HG03457 (cell line): ENCODE measurements around the gene SAC3D1.
"Not testable (repeated sequence)": the region's sequence is repeated elsewhere in the genome, so short reads cannot be mapped to it uniquely, and the experiment has no call there.

ENCODE experiments used
- ATAC-seq: cut with Tn5 transposase; IDR thresholded peaks from one replicate; pipeline ENCODE4 v1.9.1; 2021; ENCODE audit warnings: moderate number of reproducible peaks; ENCODE audit not compliant: unreplicated experiment

Gene SAC3D1

DNA sequence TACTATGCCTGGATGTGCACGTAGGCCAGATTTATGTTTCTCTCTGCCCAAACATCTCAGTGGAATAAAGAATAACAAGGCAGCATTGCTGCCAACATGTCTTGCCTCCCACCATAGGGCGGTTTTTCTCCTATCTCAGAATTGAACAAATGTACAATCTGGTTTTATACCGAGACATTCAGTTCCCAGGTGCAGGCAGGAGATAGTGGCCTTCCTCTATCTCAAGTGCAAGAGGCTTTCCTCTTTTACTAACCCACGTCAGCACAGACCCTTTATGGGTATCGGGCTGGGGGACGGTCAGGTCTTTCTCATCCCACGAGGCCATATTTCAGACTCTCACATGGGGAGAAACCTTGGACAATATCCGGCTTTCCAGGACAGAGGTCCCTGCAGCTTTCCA lies 17.5 kb upstream of the SAC3D1 start:
- ATAC-seq = not testable (repeated sequence)

DNA sequence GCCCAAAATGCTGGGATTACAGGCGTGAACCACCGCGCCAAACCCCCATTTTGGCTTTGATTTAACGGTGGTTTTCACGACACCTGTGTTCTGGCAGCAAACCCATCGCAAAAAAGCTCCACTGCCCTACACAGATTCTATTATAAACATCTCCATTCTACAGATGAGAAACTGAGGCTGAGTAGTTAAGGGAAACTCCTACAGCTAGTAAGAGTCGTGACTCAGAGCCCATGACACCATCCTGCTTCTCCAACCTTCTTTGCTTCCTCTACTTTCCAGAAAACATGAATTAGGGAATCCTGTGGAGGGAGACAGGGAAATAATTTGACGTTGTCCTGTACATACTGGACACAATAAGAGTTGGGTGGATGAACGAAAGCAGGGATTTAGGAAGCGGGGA lies 14.2 kb upstream of the SAC3D1 start:
- ATAC-seq = no peak

DNA sequence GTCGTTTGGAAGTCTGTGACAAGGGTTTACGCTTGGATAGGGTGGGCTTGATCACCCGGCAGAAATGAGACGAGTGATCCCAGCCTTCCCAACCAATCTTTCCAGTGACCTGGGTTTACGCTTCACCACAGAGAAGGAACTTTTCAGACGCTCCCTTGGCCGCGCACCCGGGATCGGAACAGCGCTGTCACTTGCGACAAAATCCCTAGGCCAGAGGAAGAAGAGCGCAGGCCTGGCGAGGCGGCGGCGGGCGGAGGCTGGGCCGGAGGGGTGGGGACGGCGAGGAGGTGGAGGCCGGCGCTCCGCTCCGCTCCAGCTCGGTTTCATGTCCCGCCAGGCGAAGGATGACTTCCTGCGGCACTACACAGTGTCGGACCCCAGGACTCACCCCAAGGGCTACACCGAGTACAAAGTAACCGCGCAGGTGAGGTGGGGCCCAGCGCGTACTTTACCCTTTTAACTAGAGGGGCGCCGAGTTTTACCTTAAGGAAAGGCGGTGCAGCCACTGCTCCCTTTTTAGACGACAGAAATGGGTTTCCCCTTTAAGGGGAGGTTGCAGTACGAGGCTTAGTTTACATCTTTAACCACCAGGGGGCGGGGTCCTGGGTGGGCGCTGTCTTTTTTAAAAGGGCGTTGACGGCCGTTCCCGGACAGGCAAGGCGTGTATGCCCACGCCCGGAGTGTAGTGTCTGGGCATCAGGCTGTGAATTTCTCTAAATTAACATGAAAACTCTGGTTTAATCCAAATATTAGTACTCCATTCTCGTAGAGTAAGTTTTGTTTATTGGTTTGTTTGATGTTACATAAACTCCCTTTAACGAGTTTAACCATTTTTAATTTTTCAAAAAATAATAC lies 13.6 kb upstream of the SAC3D1 start, which contains the start of gene SNX15:
SNX15 (plus strand) TSS at position 227 of the 855 bp plus-strand sequence; CDS start at position 326, 99 bp downstream.
- ATAC-seq = peak; percentile 66

DNA sequence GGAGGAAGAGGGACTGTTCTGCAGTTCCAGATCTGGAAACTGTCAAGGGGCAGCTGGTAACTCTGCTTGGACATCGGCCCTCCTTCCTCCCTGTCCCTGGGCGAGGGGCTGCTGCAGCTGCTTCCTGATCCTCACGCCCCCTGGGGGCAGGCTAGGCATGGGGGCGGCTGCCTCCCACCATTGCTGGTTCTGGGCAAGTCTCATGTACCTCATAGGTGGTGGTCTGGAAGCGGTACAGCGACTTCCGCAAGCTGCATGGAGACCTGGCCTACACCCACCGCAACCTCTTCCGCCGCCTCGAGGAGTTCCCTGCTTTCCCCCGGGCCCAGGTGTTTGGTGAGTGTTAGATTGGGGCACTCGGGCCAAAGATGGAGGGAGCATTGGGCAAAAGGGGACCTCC lies 8.8 kb upstream of the SAC3D1 start:
- no peak for ATAC-seq

DNA sequence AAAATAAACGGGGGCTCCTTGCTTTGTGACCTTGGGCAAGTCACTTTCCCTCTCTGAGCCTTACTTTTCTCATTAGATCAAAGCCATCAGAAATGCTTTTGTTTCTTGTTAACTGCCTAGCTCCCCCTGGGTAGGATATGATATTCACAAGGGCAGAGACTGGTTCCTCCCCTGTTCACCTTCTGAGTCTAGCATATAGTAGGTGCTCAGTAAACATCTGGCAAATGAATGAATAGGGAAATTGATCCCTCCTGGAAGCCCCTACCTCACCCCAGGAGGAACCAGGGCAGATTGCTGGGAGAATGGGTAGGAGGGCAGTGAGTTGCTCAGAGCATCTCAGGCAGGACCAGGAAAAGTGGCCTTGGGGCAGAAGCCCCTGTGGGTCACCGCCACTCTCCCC lies 6.6 kb upstream of the SAC3D1 start:
- ATAC-seq = no peak

DNA sequence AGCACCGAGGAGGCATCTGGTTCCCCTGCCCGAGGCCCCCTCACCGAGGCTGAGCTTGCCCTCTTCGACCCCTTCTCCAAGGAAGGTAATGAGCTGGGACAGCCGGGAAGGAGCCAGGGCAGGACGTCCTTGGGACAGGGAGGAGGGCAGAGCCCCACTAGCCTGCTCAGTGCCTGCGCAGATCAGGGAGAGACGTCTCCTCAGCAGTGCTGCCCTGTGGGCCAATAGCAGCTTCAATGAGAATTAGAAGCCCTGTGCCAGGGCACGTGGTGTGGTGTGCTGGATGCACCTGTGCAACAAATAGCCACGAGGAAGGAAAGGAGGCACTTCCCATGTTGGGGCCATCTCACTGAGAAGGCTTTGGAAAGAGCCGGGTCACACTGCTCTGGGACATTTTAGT lies 5.4 kb upstream of the SAC3D1 start:
- no peak for ATAC-seq

DNA sequence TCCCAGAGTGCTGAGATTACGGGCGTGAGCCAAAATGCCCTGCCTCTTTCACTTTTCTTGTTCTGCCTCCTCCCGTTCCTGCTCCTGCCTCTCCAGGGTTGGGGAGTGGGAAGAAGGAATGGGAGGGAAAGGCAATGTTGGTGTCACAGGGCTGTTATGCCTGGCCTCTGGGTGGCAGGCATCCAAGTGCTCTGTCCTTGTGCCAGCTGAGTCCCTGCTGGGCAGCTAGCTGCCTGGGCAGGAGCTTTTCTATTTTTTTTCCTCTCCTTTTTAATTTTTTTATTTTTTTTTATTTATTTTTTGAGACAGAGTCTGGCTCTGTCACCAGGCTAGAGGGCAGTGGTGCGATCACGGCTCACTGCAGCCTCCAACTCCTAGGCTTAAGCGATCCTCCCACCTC lies 4.1 kb upstream of the SAC3D1 start:
- no peak for ATAC-seq

DNA sequence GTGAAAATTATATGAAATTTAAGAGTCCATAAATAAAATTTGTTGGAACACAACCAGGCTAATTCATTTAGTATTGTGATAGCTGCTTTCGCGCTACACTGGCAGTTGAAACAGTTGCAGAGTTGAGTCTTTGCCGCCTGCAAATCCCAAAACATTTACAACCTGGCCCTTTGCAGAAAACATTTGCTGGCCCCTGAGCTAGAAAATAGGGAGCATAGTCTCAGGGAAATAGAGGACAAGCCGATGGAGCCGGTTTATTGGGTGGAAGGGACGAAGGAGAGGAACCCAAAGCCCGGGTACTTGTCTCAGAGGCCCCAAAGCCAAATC lies 527 bp upstream of the SAC3D1 start:
- ATAC-seq = no peak

DNA sequence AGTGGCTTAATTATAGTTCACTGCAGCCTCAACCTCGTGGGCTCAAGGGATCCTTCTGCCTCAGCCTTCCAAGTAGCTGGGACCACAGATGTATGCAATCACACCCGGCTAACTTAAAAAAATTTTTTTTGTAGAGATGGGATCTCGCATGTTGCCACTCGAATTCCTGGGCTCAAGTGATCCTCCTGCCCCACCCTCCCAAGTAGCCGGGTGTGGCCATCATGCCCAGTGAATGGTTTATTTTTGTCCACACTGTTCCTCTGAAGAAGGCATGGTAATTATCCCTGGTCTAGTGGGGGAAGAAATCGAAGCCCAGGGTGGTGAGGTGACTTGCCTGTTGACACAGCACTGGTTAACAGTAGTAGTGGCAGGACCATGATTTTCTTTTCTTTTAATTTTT lies 1.9 kb downstream of the SAC3D1 start:
- ATAC-seq = no peak

DNA sequence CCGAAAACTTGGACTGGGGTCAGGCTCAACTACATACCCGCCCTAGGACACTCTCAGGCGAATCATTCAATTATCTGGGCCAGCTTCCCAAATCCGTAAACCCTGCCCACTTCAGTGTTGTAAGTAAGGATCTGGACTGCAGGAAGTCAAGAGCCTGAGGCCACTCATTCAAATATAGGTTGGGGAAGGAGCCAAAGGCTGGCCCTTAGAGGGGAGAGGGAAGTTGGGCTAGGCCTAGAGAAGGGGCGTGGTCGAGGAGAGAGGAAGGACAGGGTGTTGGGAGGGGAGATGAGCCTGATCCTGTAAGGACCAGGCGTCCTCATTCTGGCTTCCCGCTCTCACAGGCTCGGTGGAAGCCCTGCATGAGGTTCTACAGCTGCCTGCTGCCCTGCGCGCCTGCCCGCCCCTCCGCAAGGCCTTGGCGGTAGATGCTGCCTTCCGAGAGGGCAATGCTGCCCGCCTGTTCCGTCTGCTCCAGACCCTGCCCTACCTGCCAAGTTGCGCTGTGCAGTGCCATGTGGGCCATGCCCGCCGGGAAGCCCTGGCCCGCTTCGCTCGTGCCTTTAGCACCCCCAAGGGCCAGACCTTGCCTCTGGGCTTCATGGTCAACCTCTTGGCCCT lies 3.0 kb downstream of the SAC3D1 start:
- no peak for ATAC-seq

DNA sequence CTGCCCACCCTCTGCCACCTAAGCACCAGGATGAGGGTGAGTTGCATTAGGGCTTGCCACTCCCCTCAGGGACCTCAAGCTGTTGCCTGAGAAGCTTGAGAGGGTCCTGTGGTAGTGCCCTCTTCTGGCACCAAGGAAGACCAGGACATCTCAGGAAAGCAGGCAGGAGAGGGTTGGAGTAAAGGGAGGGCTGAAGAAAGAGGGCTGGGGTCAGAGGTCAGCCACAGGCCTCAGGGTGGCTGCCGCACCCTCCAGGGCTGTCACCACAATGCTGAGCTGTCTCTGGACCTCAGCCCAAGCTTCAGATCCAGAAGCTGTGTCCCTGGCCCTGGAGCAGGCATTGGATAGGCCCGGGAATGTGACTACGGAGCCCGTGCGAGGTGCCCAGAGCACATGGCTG lies 4.1 kb downstream of the SAC3D1 start:
- ATAC-seq = no peak

DNA sequence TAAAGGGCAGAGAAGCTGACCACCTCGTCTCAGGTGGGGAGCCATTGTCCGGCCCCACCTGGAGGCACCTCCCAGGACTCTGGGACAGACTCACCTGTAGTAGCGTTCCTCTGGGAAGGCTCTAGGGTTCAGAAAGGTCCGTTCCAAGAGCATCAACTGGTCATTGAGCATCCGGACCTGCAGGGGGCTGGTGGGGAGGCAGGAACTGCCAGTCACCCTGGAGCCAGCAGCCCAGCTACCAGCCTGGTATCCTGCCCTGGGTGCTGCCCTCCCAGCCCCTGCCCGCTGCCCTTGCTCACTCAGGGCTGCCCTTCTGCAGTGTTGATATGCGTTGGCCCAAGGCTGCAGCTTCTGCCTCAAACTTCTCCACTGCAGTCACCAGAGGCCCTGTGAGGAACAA lies 4.7 kb downstream of the SAC3D1 start:
- ATAC-seq = no peak

DNA sequence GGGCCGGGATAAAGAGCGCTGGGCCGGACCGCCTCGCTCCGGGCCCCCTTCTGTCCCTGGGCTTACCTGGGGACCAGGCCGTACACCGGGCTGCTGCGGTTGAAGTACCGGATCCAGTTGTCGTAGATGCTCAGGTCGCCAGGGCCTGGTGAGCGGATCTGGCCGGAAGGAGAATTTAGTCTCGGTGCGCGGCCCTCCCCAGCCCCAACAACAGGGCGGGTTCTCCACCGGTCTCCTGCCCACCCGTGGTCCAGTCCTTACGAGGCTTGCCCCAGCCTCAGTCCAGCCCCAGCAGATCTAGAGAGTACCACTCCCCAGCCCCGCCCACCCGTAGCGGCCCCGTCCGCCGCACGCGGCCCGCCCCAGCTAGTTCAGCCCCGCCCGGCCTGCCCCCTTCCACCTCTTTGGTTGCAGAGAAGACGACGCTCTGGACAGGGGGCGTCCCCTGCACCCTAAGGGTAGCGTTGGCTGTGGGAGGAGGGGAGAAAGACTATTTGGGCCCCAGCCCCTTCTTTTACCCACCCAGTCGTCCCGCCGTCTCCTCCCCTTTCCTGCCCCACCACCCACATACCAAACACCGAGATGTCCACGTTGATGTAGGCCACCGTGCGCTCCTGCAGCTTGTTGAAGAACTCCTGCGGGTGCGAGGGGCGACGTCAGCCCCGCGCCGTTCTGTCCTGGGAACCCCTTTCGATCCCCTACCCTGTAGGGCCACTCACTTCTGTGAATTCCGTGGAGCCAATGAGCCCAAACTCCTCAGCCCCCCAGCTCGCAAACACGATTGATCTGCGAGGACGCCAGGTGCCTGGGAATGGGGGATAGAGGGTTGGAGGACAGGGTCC lies 6.8 kb downstream of the SAC3D1 start:
- no peak for ATAC-seq

DNA sequence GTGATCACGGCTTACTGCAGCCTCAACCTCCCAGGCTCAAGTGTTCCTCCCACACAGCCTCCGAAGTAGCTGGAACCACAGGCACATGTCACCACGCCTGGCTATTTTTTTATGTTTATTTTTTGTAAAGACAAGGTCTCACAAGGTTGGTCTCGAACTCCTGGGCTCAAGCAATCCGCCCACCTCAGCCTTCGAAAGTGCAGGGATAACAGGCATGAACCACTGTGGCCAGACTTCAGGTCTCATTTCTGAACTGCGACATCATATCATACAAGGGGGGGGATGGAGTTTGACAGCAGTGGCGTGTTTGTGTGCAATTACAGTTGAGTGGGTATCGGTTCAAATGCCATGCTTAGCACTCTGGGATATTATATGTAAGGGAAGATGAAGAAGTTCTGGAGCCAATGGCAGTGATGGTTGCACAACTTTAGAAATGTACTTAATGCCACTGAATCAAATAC lies 10.4 kb downstream of the SAC3D1 start:
- ATAC-seq = no peak

DNA sequence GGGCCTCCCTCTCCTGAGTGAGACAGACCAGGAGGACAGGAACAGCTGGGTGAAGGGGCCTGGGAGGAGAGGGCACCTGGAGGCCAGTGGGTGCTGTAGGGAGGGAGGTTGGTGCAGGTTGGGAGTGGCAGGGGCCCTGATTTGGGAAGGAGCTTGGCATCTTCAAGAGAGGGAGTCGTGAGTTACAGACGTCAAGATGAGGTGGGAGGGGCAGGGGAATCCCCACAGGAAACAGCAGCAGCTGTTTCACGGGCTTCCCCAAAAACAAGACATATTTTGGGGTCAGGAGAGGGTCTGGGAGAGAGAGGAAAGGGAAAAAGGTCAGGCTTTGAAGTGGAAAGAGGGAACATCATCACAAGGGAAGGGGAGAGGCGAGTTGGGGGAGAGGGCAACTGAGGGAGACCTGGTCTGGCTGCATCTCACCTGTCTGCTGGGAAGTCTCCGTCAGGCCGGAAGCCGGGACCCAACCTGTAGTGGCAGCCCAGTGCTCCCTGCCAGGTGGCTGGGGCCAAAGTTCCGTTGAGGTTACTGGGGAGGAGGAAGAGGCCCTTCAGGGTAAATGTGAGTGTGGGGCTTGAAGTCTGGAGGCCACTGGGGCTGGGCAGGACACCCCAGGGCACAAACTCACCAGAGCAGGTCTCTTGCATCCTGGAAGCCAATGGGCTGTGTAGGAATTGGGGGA lies 13.0 kb downstream of the SAC3D1 start:
- ATAC-seq = no peak

DNA sequence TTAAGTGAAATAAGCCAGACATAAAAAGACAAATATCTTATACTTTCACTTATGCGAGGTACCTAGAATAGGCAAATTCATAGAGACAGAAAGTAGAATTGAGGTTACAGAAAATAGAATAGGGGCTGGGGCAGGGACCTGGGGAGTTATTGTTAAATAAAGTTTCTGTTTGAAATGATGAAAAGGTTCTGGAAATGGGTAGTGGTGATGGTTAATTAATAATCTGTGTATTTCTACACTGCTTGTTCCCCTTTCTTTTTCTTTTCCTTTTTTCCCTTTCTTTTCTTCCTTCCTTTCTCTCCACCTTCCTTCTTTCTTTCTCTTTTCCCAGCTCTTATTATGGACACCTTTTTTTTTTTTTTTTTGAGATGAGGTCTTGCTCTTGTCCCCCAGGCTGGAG lies 14.5 kb downstream of the SAC3D1 start:
- no peak for ATAC-seq

DNA sequence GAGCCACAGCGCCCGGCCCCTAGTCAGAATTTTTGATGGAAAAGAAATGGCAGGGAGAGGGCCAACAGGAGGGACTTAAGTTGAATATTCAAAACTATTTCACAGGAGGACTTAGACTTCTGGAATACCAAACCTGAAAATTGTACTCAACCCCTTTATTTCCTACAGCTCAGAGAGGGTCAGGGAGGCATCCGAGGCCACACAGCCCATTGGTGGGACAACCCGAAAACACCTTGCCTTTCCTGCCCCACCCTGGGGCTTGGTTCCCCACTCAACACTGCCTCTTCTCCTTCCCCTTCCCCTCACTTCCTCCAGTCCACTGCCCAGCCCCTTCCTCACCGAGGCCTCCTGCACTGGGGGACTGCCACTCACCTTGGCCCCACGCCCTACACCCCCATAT lies 16.0 kb downstream of the SAC3D1 start:
- no peak for ATAC-seq

DNA sequence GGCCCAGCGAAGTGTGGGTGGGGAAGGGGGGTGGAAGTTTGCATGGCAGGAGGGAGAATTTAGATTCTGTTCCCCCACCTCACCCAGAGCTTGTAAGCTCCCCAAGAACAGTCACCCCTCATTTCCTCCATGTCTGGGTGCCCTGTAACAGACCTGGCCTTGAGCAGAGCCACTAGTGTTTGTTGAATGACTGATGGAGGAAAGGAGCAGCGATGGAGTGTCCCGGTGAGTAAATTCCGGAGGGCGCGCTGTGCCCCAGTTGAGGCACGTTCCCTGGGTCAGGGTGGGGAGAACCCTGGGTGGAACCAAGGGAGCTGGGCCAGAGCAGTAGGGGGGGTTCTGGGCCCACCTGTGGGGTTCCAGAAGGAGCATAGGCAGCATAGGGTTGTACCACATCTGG lies 16.5 kb downstream of the SAC3D1 start:
- ATAC-seq = no peak

DNA sequence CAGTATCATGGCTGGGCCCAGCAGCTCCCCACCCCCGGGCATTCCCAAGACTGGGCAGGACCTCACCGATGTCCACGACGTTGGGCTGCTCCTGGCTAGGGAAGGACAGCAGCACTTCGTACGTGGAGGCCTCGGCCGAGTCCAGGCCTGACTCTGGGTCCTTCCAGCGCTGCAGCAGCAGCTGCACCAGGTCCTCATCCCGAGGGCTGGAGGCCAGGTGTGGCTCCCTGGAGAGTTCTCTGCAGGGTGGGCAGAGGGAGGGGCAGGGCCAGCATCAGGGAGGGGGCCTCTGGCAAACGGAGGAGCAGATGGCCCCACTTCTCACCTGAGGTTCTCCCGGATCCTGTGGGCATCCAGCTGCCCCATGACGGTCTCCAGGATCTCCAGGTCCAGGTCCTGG lies 17.0 kb downstream of the SAC3D1 start:
- no peak for ATAC-seq

DNA sequence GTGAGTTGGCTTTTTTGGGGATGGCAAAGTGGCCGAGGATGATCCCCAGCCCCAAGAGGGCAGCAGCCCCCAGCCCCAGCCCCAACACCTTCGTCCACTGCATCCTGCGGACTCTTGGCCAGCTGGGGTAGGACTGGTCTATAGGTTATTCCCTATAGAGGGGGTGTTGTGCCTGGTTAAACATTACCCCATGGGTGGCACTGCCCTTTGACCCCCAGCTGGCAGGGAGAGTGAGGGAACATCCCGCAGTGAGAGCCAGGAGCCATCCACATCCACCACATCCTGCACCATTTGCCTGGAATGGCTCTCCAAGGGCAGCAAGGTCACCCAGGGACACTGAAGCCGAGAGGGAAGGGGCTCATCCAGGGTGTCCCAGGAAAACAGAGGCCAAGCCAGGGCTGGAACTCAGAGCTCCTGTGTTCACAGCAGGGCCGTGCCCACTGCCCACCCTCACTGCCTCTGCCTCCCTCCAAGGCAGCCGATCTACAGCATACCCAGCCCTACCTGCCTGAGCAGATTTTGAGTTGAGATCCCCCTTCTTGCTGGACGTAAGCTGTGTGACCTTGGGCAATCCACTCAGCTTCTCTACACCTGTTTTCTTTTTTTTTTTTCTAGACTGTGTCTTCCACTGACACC lies 17.5 kb downstream of the SAC3D1 start, which contains the start of gene NAALADL1:
NAALADL1 (minus strand) TSS at position 135 of the 636 bp plus-strand sequence; CDS start at position 103, 32 bp downstream.
- ATAC-seq = no peak
